ENCODE measurements around the gene SOST.

Gene SOST

DNA sequence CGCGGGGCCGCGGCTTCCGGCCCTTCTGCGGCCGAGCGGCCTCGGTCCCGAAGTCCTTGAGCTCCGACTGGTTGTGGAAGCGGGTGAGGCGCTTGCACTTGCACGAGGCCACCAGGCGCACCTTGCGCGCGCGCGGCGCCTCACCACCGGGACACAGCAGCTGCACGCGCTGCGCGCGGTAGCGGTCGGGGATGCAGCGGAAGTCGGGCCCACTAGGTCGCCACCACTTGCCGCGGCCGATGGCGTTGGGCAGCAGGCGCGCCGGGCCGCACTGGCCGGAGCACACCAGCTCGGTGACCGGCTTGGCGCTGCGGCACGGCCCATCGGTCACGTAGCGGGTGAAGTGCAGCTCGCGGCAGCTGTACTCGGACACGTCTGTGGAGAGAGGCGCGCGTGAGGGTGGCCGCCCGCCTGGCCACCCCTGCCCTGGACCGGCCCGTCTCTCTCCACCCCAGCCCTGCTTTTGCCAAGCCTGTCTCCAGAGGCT, 3.2 kb downstream of the SOST start:
- FAIRE-seq (no peak), DNase-seq (ENCODE audit: insufficient read length, low spot score) (no peak)
- no peak for TF ChIP-seq PAX5 (IDR thresholded peaks at IDR 0.05; ENCODE audit: insufficient read depth, low read length, severe bottlenecking)
- TF ChIP-seq TAF1 (IDR thresholded peaks at IDR 0.05; ENCODE audit: low read depth, low read length), result no peak
- no peak for TF ChIP-seq SPI1 (IDR thresholded peaks at IDR 0.05; ENCODE audit: low read depth, low read length)
- TF ChIP-seq POLR2A (IDR thresholded peaks at IDR 0.05; ENCODE audit: low read depth, low read length), result no peak
- TF ChIP-seq POLR2AphosphoS5 (IDR thresholded peaks at IDR 0.05; ENCODE audit: low read depth, low read length), result no peak

DNA sequence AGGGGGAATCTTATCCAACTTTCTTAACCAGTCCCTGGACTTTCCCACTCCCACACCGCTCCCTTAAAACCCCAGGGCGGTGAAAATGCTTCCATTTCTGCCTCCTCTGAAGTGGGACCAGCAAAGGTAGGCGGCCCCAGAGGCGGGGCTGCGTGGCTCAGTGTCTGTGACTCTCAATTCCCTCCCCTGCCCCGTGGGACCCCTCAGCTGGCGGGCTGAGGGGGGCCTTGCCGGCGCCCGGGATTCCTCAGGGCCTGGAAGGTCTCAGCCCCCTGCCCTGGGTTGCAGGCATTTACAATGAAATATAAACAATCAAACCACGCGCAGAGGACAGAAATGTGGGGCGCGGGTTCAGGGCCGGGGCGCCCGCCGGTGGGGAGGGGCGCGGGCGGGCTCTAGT, 3.6 kb downstream of the SOST start:
- no peak for TF ChIP-seq TAF1 (IDR thresholded peaks at IDR 0.05; ENCODE audit: low read depth, low read length)
- TF ChIP-seq POLR2A (IDR thresholded peaks at IDR 0.05; ENCODE audit: low read depth, low read length), result no peak
- no peak for TF ChIP-seq POLR2AphosphoS5 (IDR thresholded peaks at IDR 0.05; ENCODE audit: low read depth, low read length)
- no peak for TF ChIP-seq POU2F2 (IDR thresholded peaks at IDR 0.05; ENCODE audit: low read depth, low read length)
- TF ChIP-seq SPI1 (IDR thresholded peaks at IDR 0.05; ENCODE audit: low read depth, low read length), result no peak
- TF ChIP-seq PAX5 (IDR thresholded peaks at IDR 0.05; ENCODE audit: insufficient read depth, low read length, severe bottlenecking), result no peak
- no peak for DNase-seq (ENCODE audit: insufficient read length, low spot score)
- no peak for FAIRE-seq

- no peak for FAIRE-seq
- TF ChIP-seq SPI1 (IDR thresholded peaks at IDR 0.05; ENCODE audit: low read depth, low read length), result no peak
- TF ChIP-seq TAF1 (IDR thresholded peaks at IDR 0.05; ENCODE audit: low read depth, low read length), result no peak
- no peak for TF ChIP-seq POU2F2 (IDR thresholded peaks at IDR 0.05; ENCODE audit: low read depth, low read length)
- TF ChIP-seq PAX5 (IDR thresholded peaks at IDR 0.05; ENCODE audit: insufficient read depth, low read length, severe bottlenecking), result no peak
- no peak for TF ChIP-seq POLR2AphosphoS5 (IDR thresholded peaks at IDR 0.05; ENCODE audit: low read depth, low read length)
- no peak for TF ChIP-seq POLR2A (IDR thresholded peaks at IDR 0.05; ENCODE audit: low read depth, low read length)
- DNase-seq (ENCODE audit: insufficient read length, low spot score), result no peak
These were observed 5.0 kb downstream of the SOST start for GRCh38 chr17:43753493-43754129.

GRCh38 chr17:43750153-43750552, 8.4 kb downstream of the SOST start:
- DNase-seq (ENCODE audit: insufficient read length, low spot score), result no peak
- no peak for FAIRE-seq
- TF ChIP-seq POLR2A (IDR thresholded peaks at IDR 0.05; ENCODE audit: low read depth, low read length) (no peak), POU2F2 (IDR thresholded peaks at IDR 0.05; ENCODE audit: low read depth, low read length) (no peak), TAF1 (IDR thresholded peaks at IDR 0.05; ENCODE audit: low read depth, low read length) (no peak), SPI1 (IDR thresholded peaks at IDR 0.05; ENCODE audit: low read depth, low read length) (no peak), PAX5 (IDR thresholded peaks at IDR 0.05; ENCODE audit: insufficient read depth, low read length, severe bottlenecking) (no peak)

GRCh38 chr17:43745541-43745940, 13.1 kb downstream of the SOST start:
- FAIRE-seq (no peak), DNase-seq (ENCODE audit: insufficient read length, low spot score) (no peak)
- TF ChIP-seq POLR2AphosphoS5 (IDR thresholded peaks at IDR 0.05; ENCODE audit: low read depth, low read length), result no peak
- TF ChIP-seq POU2F2 (IDR thresholded peaks at IDR 0.05; ENCODE audit: low read depth, low read length), result no peak
- no peak for TF ChIP-seq POLR2A (IDR thresholded peaks at IDR 0.05; ENCODE audit: low read depth, low read length)

DNA sequence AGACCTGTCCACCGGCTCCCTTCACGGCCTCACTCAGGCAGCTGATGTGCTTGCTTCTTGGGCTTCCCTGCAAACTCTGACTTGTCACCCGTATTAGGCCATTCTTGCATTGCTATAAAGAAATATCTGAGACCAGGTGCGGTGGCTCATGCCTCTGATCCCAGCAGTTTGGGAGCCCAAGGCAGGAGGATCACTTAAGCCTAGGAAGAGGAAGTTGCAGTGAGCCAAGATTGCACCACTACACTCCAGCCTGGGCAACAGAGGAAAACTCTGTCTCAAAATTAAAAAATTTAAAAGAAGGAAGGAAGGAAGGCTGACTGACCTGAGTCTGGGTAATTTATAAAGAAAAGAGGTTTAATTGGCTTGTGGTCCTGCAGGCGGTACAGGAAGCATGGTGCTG, 17.0 kb downstream of the SOST start:
- no peak for TF ChIP-seq POLR2AphosphoS5 (IDR thresholded peaks at IDR 0.05; ENCODE audit: low read depth, low read length)
- no peak for TF ChIP-seq POU2F2 (IDR thresholded peaks at IDR 0.05; ENCODE audit: low read depth, low read length)
- TF ChIP-seq SPI1 (IDR thresholded peaks at IDR 0.05; ENCODE audit: low read depth, low read length), result no peak
- no peak for TF ChIP-seq POLR2A (IDR thresholded peaks at IDR 0.05; ENCODE audit: low read depth, low read length)
- TF ChIP-seq PAX5 (IDR thresholded peaks at IDR 0.05; ENCODE audit: insufficient read depth, low read length, severe bottlenecking), result no peak
- TF ChIP-seq TAF1 (IDR thresholded peaks at IDR 0.05; ENCODE audit: low read depth, low read length), result no peak
- FAIRE-seq, result no peak
- no peak for DNase-seq (ENCODE audit: insufficient read length, low spot score)

GRCh38 chr17:43740541-43740940, 18.1 kb downstream of the SOST start:
- TF ChIP-seq POU2F2 (IDR thresholded peaks at IDR 0.05; ENCODE audit: low read depth, low read length) (no peak), POLR2A (IDR thresholded peaks at IDR 0.05; ENCODE audit: low read depth, low read length) (no peak)
- DNase-seq (ENCODE audit: insufficient read length, low spot score), result no peak
- FAIRE-seq, result no peak

DNA sequence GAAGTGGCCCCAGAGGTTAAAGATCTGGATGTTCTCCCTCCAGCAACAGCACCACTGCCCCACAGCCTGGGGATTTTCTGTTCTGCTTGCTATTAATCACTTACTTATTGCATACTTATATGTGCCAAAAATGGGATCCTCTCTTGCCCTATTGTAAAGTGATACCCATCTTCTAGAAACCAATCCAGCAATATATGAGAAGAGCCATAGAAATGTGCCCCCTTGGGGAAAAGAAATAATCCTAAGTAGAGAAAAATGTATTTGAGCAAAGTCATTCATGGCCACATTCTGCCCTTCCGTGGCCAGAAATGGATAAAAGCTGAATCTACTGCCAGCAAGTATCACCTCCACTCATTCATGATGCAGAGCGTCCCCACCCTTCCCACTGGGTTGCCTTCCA, 20.9 kb downstream of the SOST start:
- FAIRE-seq, result no peak
- no peak for DNase-seq (ENCODE audit: insufficient read length, low spot score)
- TF ChIP-seq TAF1 (IDR thresholded peaks at IDR 0.05; ENCODE audit: low read depth, low read length), result no peak
- TF ChIP-seq POU2F2 (IDR thresholded peaks at IDR 0.05; ENCODE audit: low read depth, low read length), result no peak
- TF ChIP-seq SPI1 (IDR thresholded peaks at IDR 0.05; ENCODE audit: low read depth, low read length), result no peak
- TF ChIP-seq POLR2AphosphoS5 (IDR thresholded peaks at IDR 0.05; ENCODE audit: low read depth, low read length), result no peak

GRCh38 chr17:43736389-43736788, 22.2 kb downstream of the SOST start:
- no peak for TF ChIP-seq TAF1 (IDR thresholded peaks at IDR 0.05; ENCODE audit: low read depth, low read length)
- TF ChIP-seq POLR2A (IDR thresholded peaks at IDR 0.05; ENCODE audit: low read depth, low read length), result no peak
- no peak for TF ChIP-seq POLR2AphosphoS5 (IDR thresholded peaks at IDR 0.05; ENCODE audit: low read depth, low read length)
- no peak for TF ChIP-seq POU2F2 (IDR thresholded peaks at IDR 0.05; ENCODE audit: low read depth, low read length)
- TF ChIP-seq SPI1 (IDR thresholded peaks at IDR 0.05; ENCODE audit: low read depth, low read length), result no peak
- TF ChIP-seq PAX5 (IDR thresholded peaks at IDR 0.05; ENCODE audit: insufficient read depth, low read length, severe bottlenecking), result no peak
- DNase-seq (ENCODE audit: insufficient read length, low spot score) (no peak), FAIRE-seq (no peak)

DNA sequence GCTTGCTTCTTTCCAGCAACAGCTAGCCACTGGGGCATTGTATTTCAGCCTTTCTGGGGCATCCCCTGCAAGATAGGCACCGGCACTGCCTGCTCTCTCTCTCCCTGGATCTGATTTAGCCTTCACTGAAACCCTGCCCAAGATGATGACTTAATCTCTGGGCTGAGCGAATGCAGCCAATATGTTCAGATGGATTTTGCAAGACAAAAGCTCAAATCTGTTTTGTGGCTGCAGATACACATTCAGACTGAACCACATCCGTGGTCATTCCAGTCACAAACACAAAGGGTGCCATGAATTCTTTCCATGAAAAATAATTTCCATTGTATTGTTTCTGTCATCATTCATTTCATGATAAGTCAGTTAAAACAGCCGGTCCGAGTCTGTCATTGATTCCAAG, 24.2 kb downstream of the SOST start:
- no peak for TF ChIP-seq SPI1 (IDR thresholded peaks at IDR 0.05; ENCODE audit: low read depth, low read length)
- TF ChIP-seq POLR2AphosphoS5 (IDR thresholded peaks at IDR 0.05; ENCODE audit: low read depth, low read length), result no peak
- no peak for TF ChIP-seq POU2F2 (IDR thresholded peaks at IDR 0.05; ENCODE audit: low read depth, low read length)
- no peak for TF ChIP-seq TAF1 (IDR thresholded peaks at IDR 0.05; ENCODE audit: low read depth, low read length)
- no peak for TF ChIP-seq POLR2A (IDR thresholded peaks at IDR 0.05; ENCODE audit: low read depth, low read length)
- no peak for TF ChIP-seq PAX5 (IDR thresholded peaks at IDR 0.05; ENCODE audit: insufficient read depth, low read length, severe bottlenecking)
- DNase-seq (ENCODE audit: insufficient read length, low spot score), result no peak
- no peak for FAIRE-seq

Measured in GM12891 (cell line).